GM19043 (cell line): Measurements from ENCODE around the gene AGPAT1.
"Not testable (repeated sequence)": the region's sequence is repeated elsewhere in the genome, so short reads cannot be mapped to it uniquely, and the experiment has no call there.

Experiments
- ATAC-seq: cut with Tn5 transposase; IDR thresholded peaks from one replicate; pipeline ENCODE4 v1.9.1; 2021; ENCODE audit warnings: low read depth; ENCODE audit not compliant: unreplicated experiment

The AGPAT1 gene

GRCh38 chr6:32187725-32188380, 12.0 kb upstream of the AGPAT1 start:
- not testable (repeated sequence) for ATAC-seq

- no peak for ATAC-seq
Observed at GRCh38 chr6:32187009-32187709, 11.3 kb upstream of the AGPAT1 start.

GRCh38 chr6:32186151-32186840, 10.4 kb upstream of the AGPAT1 start:
- not testable (repeated sequence) for ATAC-seq

- ATAC-seq, result not testable (repeated sequence)
Observed at GRCh38 chr6:32185681-32186131, 9.8 kb upstream of the AGPAT1 start.

- ATAC-seq, result no peak
Observed at GRCh38 chr6:32184084-32184640, 8.3 kb upstream of the AGPAT1 start, which contains the start of gene AGER. Gene AGER, minus strand, starts transcription at chr6:32184253. Its CDS starts 31 bp downstream, at chr6:32184222.

GRCh38 chr6:32183483-32184083, 7.7 kb upstream of the AGPAT1 start:
- ATAC-seq, result no peak

GRCh38 chr6:32183030-32183429, 7.1 kb upstream of the AGPAT1 start:
- no peak for ATAC-seq

GRCh38 chr6:32182555-32182981, 6.7 kb upstream of the AGPAT1 start:
- no peak for ATAC-seq

GRCh38 chr6:32181915-32182529, 6.1 kb upstream of the AGPAT1 start:
- no peak for ATAC-seq

GRCh38 chr6:32181148-32181702, 5.3 kb upstream of the AGPAT1 start:
- no peak for ATAC-seq

- ATAC-seq, result no peak
Observed at GRCh38 chr6:32179766-32180405, 4.0 kb upstream of the AGPAT1 start.

GRCh38 chr6:32178547-32179440, 2.9 kb upstream of the AGPAT1 start:
- no peak for ATAC-seq

- ATAC-seq, result peak; percentile 72
Observed at GRCh38 chr6:32177788-32178546, 2.1 kb upstream of the AGPAT1 start, which contains the start of gene RNF5. Gene RNF5, plus strand, starts transcription at chr6:32178405. Its CDS starts 107 bp downstream, at chr6:32178512.

- no peak for ATAC-seq
Observed at GRCh38 chr6:32177183-32177787, 1.4 kb upstream of the AGPAT1 start.

GRCh38 chr6:32176476-32177182, 745 bp upstream of the AGPAT1 start:
- no peak for ATAC-seq

GRCh38 chr6:32175322-32175710, 568 bp downstream of the AGPAT1 start:
- no peak for ATAC-seq

GRCh38 chr6:32174416-32174815, 1.5 kb downstream of the AGPAT1 start:
- no peak for ATAC-seq
